NCI-H774 (cell line): Measurements from ENCODE around the gene ITGB2.

ENCODE experiments used
- DNase-seq: peaks from one replicate; lab custom pipeline; 2025; lab: John Stamatoyannopoulos, UW

Gene ITGB2

DNA sequence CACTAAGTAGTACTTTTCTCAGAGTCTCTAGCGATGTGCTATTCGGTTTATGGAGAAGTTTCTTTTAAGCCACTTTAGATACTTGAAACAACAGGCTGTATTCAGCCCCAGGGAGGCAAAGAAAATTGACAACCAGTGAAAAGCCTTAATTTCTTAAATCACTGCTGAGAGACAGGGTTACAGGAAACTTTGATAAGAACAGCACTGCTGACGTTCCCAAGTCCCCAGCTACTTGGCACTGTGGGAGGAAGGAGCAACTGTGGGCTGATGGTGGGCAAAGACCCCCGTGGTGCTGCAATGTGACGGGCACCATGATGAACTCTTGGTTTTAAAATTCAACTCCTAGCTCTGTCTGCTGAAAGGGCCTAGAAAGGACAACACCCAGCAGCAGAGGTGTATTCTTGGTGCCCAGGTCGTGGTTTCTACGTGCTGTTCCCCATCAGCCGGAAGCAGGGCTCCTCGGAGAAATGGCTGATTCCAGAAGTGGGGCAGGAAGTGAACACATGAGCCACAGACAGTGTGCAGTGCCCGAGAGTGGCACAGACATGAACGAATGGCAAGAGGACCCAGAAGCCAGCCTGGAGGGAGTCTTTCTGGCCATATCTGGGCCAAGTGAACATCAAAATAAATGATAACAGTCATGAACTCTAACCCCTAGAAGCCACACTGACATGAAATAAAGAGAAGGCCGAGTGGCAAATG, 52.5 kb downstream of the ITGB2 start:
- no peak for DNase-seq

DNA sequence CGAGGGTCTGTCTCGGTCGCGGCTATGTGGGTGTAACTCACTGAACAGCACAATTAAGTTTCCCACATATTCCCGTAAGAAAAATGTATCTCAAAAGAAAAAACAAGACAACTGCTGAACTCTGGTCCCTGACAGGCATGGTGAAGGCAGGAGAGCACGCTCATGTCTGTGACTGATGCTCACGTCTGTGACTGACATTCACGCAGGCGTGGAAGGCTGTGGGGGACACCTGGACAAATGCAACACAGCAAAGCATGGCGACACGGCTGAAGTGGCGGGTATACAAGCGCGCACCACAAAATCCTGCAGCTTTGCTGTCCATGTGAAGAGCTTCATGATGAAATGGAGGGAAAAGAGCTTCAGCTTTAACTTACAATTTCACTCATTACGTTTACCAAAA, 53.2 kb downstream of the ITGB2 start:
- DNase-seq, result no peak

DNA sequence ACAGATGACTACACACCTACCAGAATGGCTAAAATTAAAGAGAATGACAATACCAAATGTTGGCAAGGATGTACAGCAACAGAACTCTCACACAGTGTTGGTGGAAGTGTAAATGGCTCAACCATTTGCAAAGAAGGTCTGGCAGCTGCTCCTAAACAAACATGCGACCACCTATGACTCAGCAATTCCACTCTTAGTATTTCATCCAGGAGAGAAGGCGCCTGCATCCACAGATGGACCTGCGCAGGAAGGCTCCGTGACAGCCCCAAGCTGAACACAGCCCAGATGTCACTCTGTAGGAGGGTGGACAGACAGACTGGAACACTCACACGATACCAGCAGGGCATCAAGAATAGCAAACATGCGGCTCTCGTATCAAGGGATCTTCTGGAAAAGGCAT, 53.9 kb downstream of the ITGB2 start:
- DNase-seq, result no peak

DNA sequence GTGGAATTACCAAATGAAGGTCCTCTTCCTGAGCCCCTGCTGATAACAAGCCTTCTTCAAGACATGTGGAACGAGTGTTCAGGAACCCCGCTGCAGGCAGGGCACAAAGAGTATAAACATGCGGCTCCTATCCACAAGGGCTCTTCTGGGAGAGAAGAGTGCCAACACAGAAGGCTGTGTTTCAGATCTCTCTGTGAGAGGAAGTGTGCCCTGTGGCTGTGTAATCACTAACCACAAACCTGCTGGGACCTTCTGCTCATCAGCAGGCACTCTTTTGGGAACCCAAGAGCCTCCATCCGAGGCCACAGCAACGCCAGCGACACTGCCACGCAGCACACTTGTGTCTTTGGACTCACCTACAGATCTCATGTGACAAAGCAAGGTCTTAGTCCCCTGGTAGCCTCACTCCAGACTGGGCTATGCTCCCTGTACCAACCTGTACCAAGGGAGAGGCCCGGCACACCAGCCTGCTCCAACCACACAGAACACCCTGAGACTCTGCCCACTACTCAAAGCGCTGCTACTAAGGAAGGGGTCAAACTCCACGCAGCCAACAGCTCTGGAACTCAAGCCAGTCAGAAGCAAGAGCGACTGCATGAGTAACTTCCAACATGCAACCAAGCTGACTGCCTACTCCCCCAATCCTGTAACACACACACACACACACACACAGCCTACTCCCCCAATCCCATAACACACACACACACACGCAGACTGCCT, 55.0 kb downstream of the ITGB2 start:
- no peak for DNase-seq

DNA sequence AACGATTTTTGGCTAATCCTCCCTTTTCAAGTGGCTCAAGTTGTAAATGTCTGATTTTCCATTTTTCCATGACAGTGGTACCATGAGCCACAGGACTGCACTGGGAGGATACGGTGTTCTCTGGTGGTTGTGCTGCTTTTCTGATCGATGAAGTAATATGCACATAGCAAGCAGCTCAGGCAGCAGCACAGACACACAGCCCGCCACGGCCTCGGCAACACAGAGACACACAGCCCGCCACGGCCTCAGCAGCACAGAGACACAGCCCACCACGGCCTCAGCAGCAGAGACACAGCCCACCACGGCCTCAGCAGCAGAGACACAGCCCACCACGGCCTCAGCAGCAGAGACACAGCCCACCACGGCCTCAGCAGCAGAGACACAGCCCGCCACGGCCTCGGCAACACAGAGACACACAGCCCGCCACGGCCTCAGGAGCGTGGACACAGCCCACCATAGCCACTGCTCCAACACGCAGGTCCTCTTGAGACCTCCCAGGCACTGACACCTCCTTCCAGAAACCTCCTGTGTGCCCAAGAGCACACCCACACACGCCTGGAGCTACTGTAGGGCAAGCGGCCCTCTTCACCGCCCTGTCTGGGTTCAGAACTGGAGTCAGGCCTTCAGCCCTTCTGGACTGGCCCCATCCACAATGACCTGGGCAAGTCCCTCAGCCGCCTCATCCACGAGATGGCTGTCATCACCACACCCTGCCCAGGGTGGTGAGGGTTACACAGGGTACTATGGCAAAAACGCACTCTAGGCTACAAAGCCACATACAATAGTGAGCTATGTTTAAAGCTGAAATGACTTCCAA, 57.6 kb downstream of the ITGB2 start:
- DNase-seq, result no peak

GRCh38 chr21:44858791-44859190, 61.9 kb downstream of the ITGB2 start:
- no peak for DNase-seq

DNA sequence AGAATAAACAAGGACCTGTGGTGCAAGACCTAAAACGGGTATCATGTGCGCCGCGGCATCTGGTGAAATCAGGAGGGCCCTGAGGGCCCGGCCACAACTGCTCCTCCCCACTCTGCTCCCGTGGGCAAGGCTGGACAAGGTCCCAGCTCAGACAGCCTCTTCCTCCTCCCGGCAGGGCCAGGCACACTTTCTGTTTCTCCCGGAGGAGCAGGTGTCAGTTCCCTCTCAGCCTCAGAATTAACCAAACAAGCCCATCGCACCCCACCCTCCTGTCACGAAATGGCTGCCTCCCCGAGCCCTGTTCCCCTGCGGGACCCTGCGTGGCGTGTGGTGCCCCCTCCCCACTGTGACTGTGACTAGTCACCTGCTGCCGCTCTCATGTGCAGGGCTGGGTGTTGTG, 62.4 kb downstream of the ITGB2 start:
- no peak for DNase-seq

GRCh38 chr21:44857127-44857892, 63.4 kb downstream of the ITGB2 start:
- DNase-seq, result no peak

GRCh38 chr21:44856131-44856530, 64.6 kb downstream of the ITGB2 start:
- DNase-seq, result no peak

GRCh38 chr21:44855572-44855971, 65.1 kb downstream of the ITGB2 start:
- no peak for DNase-seq

DNA sequence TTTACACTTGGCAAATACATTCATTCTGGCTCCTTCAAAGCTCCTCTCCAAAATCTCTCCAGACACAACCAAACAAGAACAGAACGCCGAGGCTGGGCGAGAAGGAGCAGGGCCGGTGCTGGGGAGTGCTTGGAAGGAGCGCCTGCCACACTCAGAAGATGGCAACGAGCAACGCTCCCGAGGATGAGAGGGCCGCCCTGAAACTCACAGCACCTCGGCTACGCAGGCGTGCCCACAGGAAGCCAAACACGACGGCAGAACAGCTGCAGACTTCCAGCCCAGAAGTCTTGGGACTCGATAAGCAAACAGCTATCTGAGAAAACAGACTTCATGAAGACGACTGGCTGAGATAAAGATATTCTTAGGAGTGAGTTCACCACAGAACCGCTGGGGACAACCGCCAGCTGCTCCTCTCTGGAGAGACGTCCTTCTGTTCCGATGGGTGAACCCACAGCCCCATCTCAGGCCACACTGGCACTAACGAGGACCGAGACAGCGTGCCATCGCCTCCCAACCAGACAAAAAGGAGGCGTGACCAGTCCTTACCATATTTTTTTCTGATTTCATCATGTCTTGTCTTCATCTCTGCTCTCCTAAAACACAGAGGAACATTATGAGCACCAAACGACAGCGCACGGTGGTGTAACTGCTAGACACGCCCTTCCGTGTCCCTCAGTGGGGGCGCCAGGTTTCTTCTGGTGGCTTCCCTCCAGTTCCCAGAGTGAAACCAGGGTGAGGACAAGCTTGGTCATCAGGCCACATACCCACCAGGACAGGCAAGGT, 65.8 kb downstream of the ITGB2 start:
- no peak for DNase-seq

DNA sequence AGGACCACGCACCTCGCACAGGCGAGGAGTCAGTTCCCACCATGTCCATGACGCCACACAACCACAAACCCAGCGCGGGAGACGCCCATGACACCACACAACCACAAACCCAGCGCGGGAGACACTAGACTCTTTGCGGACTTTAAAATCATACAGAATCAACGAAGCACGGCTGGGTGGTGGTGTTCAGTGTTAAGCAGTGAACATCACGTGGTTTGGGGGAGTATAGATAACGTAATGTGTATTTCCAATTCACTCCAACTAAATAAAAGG, 66.4 kb downstream of the ITGB2 start:
- DNase-seq, result no peak

DNA sequence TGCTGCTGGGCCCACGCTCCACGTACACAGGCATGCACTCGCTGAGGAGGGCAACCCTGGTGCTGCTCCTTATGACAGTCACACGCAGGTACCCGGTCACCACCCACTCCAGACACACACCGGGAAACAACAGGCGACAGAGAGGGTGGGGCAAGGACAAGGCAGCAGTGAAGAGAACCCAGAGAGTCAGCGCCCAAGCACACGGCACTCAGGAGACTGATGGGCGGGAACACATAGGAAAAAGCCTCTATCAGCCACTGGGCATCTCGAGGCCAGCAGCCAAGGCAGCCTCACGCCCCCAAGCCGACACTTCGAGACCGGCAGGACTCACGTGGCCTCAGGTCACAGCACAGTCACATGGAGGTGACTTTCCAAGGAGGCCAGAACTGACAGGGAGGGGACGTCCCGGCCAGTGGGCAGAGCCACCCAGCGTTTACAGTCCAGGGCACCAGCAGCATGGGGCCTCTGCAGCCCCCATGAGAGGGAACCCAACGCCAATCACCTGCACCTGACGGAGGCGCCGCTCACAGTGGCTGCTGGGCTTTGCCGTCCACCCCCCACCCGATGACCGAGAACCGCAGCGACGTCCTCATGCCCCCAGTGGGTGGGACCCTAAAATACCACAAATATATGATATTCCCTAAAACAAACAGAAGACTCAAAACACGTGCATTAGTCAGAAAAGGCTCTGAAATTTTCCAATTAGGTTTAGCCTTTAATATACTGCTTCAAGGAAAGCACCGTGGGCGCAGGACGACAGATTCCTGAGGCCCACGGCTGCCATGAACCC, 66.9 kb downstream of the ITGB2 start:
- DNase-seq, result no peak

- no peak for DNase-seq
Measured at GRCh38 chr21:44850905-44851657, 69.6 kb downstream of the ITGB2 start.

DNA sequence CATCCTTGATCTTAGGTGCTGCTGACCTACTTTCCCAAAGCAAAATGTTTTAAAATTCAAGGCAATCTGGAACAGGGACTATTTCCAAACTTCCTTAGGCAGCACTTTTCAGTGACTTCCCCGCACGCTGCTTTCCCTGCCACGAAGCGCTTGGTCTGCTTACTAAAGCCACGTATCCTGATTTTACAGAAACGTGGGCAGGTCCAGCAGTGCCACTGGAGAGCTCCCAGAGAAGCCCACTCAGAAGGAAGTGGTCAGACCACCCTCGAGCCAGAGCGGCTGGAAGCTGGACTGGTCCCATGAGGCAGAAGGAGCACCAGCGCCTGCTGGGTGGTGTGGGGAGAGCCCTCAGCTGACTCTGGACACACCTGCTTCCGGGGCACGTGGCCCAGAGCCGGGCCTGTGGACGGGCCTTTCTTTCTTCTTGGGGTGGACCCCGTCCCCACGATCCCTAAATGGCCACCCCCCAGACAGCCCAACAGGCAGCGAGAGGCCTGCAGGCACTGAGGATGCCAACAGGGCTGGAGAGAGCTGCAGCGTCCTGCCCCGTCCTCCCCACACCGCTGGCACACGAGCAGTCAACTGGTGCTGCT, 70.4 kb downstream of the ITGB2 start:
- no peak for DNase-seq

DNA sequence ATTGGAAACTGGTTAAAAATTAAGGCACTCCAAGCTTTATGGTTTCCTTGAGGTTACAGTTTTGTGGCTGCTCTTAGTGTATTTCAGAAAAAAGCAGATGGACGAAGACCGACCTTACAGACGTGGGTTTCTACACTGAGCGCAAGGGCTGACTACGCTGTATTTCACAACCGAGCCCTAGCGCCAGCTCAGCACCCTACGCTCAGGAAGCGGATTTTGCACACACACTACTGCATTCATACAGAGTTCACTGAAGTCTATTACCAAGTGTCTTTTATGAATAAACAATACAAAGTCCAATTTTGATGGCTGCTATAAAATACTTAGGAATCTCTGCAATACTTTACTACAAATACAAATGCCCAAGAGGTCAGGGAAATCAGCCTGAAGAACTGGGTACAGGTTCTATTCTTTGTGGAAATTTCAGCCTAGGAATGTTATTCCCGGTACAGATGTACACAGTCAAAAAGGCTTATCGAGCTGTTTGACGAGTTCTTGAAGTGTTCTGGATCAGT, 71.0 kb downstream of the ITGB2 start:
- DNase-seq, result no peak

- no peak for DNase-seq
Measured at GRCh38 chr21:44848821-44849521, 71.7 kb downstream of the ITGB2 start.

- DNase-seq, result no peak
Measured at GRCh38 chr21:44847261-44848056, 73.2 kb downstream of the ITGB2 start.
